Measurements from ENCODE around the gene NTSR1.
A peak's percentile ranks its signal among the peaks of the same experiment; 100 is the strongest.

NTSR1 gene

GRCh38 chr20:62780204-62780603 lies 71.6 kb downstream of the NTSR1 start:
- no peak for DNase-seq (ENCODE audit: low read depth, low spot score)
- TF ChIP-seq ZNF274 (IDR thresholded peaks at IDR 0.05; ENCODE audit: low read depth, low read length) (no peak), YY1 (IDR thresholded peaks at IDR 0.05; ENCODE audit: insufficient read depth, insufficient read length) (no peak), SUZ12 (IDR thresholded peaks at IDR 0.05; ENCODE audit: extremely low read depth, insufficient read depth, insufficient read length) (no peak)
- Histone ChIP-seq H3K4me1 (ENCODE audit: insufficient read depth, insufficient read length) (peaks cover 9% of the 10 kb centered on the region), H3K9ac (ENCODE audit: insufficient read length, low read depth) (no peak overlapping the region), H3K27me3 (ENCODE audit: insufficient read depth, insufficient read length) (no peaks in the 10 kb centered on the region), H3K4me3 (ENCODE audit: insufficient read length, low read depth) (no peak overlapping the region), H3K36me3 (ENCODE audit: insufficient read depth, insufficient read length, low read length) (no peaks in the 10 kb centered on the region), H3K9me3 (ENCODE audit: insufficient read depth, low read length) (no peaks in the 10 kb centered on the region)

GRCh38 chr20:62780696-62781095 lies 72.1 kb downstream of the NTSR1 start:
- TF ChIP-seq SUZ12 (IDR thresholded peaks at IDR 0.05; ENCODE audit: extremely low read depth, insufficient read depth, insufficient read length) (no peak), ZNF274 (IDR thresholded peaks at IDR 0.05; ENCODE audit: low read depth, low read length) (no peak), YY1 (IDR thresholded peaks at IDR 0.05; ENCODE audit: insufficient read depth, insufficient read length) (no peak)
- H3K9ac ChIP-seq (ENCODE audit: insufficient read length, low read depth): peak overlapping the region; percentile 26
- H3K9me3 ChIP-seq (ENCODE audit: insufficient read depth, low read length): no peaks in the 10 kb centered on the region
- H3K27me3 ChIP-seq (ENCODE audit: insufficient read depth, insufficient read length): no peaks in the 10 kb centered on the region
- no peak for DNase-seq (ENCODE audit: low read depth, low spot score)
- no peaks in the 10 kb centered on the region for H3K36me3 ChIP-seq (ENCODE audit: insufficient read depth, insufficient read length, low read length)
- H3K4me1 ChIP-seq (ENCODE audit: insufficient read depth, insufficient read length): peaks cover 9% of the 10 kb centered on the region
- H3K4me3 ChIP-seq (ENCODE audit: insufficient read length, low read depth): no peak overlapping the region

GRCh38 chr20:62782149-62782892 lies 73.7 kb downstream of the NTSR1 start:
- Histone ChIP-seq H3K36me3 (ENCODE audit: insufficient read depth, insufficient read length, low read length) (no peaks in the 10 kb centered on the region), H3K9ac (ENCODE audit: insufficient read length, low read depth) (no peak overlapping the region), H3K4me1 (ENCODE audit: insufficient read depth, insufficient read length) (peaks cover 14% of the 10 kb centered on the region), H3K4me3 (ENCODE audit: insufficient read length, low read depth) (no peak overlapping the region), H3K27me3 (ENCODE audit: insufficient read depth, insufficient read length) (no peaks in the 10 kb centered on the region), H3K9me3 (ENCODE audit: insufficient read depth, low read length) (no peaks in the 10 kb centered on the region)
- no peak for DNase-seq (ENCODE audit: low read depth, low spot score)
- TF ChIP-seq SUZ12 (IDR thresholded peaks at IDR 0.05; ENCODE audit: extremely low read depth, insufficient read depth, insufficient read length) (no peak), ZNF274 (IDR thresholded peaks at IDR 0.05; ENCODE audit: low read depth, low read length) (no peak), YY1 (IDR thresholded peaks at IDR 0.05; ENCODE audit: insufficient read depth, insufficient read length) (no peak)

- Histone ChIP-seq H3K27me3 (ENCODE audit: insufficient read depth, insufficient read length) (peaks cover 5% of the 10 kb centered on the region), H3K4me3 (ENCODE audit: insufficient read length, low read depth) (no peak overlapping the region), H3K9me3 (ENCODE audit: insufficient read depth, low read length) (no peaks in the 10 kb centered on the region), H3K4me1 (ENCODE audit: insufficient read depth, insufficient read length) (peaks cover 14% of the 10 kb centered on the region), H3K9ac (ENCODE audit: insufficient read length, low read depth) (no peak overlapping the region), H3K36me3 (ENCODE audit: insufficient read depth, insufficient read length, low read length) (no peaks in the 10 kb centered on the region)
- DNase-seq (ENCODE audit: low read depth, low spot score): no peak
- TF ChIP-seq SUZ12 (IDR thresholded peaks at IDR 0.05; ENCODE audit: extremely low read depth, insufficient read depth, insufficient read length): no peak
- no peak for TF ChIP-seq ZNF274 (IDR thresholded peaks at IDR 0.05; ENCODE audit: low read depth, low read length)
These were observed 74.2 kb downstream of the NTSR1 start for GRCh38 chr20:62782893-62783278.

GRCh38 chr20:62784497-62784896 lies 75.9 kb downstream of the NTSR1 start:
- Histone ChIP-seq H3K4me1 (ENCODE audit: insufficient read depth, insufficient read length) (peaks cover 14% of the 10 kb centered on the region), H3K9me3 (ENCODE audit: insufficient read depth, low read length) (no peaks in the 10 kb centered on the region), H3K4me3 (ENCODE audit: insufficient read length, low read depth) (no peak overlapping the region), H3K9ac (ENCODE audit: insufficient read length, low read depth) (no peak overlapping the region), H3K27me3 (ENCODE audit: insufficient read depth, insufficient read length) (peaks cover 11% of the 10 kb centered on the region), H3K36me3 (ENCODE audit: insufficient read depth, insufficient read length, low read length) (no peaks in the 10 kb centered on the region)
- TF ChIP-seq YY1 (IDR thresholded peaks at IDR 0.05; ENCODE audit: insufficient read depth, insufficient read length) (no peak), SUZ12 (IDR thresholded peaks at IDR 0.05; ENCODE audit: extremely low read depth, insufficient read depth, insufficient read length) (no peak), ZNF274 (IDR thresholded peaks at IDR 0.05; ENCODE audit: low read depth, low read length) (no peak)
- DNase-seq (ENCODE audit: low read depth, low spot score): no peak

- H3K27me3 ChIP-seq (ENCODE audit: insufficient read depth, insufficient read length): peaks cover 11% of the 10 kb centered on the region
- DNase-seq (ENCODE audit: low read depth, low spot score): no peak
These were observed 76.8 kb downstream of the NTSR1 start for GRCh38 chr20:62785393-62785792.

GRCh38 chr20:62786157-62786556 lies 77.5 kb downstream of the NTSR1 start:
- peaks cover 18% of the 10 kb centered on the region for H3K4me1 ChIP-seq (ENCODE audit: insufficient read depth, insufficient read length)
- no peak for DNase-seq (ENCODE audit: low read depth, low spot score)
- H3K36me3 ChIP-seq (ENCODE audit: insufficient read depth, insufficient read length, low read length): no peaks in the 10 kb centered on the region
- no peak overlapping the region for H3K4me3 ChIP-seq (ENCODE audit: insufficient read length, low read depth)
- peak overlapping the region; percentile 26 for H3K9ac ChIP-seq (ENCODE audit: insufficient read length, low read depth)
- H3K9me3 ChIP-seq (ENCODE audit: insufficient read depth, low read length): no peaks in the 10 kb centered on the region
- no peak for TF ChIP-seq YY1 (IDR thresholded peaks at IDR 0.05; ENCODE audit: insufficient read depth, insufficient read length)
- TF ChIP-seq SUZ12 (IDR thresholded peaks at IDR 0.05; ENCODE audit: extremely low read depth, insufficient read depth, insufficient read length): no peak
- no peak for TF ChIP-seq ZNF274 (IDR thresholded peaks at IDR 0.05; ENCODE audit: low read depth, low read length)
- peaks cover 11% of the 10 kb centered on the region for H3K27me3 ChIP-seq (ENCODE audit: insufficient read depth, insufficient read length)

More at GRCh38 chr20:62785393-62785792, 76.8 kb downstream of the NTSR1 start:
- Histone ChIP-seq H3K4me1 (ENCODE audit: insufficient read depth, insufficient read length) (peaks cover 18% of the 10 kb centered on the region), H3K9me3 (ENCODE audit: insufficient read depth, low read length) (no peaks in the 10 kb centered on the region), H3K36me3 (ENCODE audit: insufficient read depth, insufficient read length, low read length) (no peaks in the 10 kb centered on the region), H3K4me3 (ENCODE audit: insufficient read length, low read depth) (no peak overlapping the region), H3K9ac (ENCODE audit: insufficient read length, low read depth) (no peak overlapping the region)
- no peak for TF ChIP-seq YY1 (IDR thresholded peaks at IDR 0.05; ENCODE audit: insufficient read depth, insufficient read length)
- no peak for TF ChIP-seq SUZ12 (IDR thresholded peaks at IDR 0.05; ENCODE audit: extremely low read depth, insufficient read depth, insufficient read length)
- TF ChIP-seq ZNF274 (IDR thresholded peaks at IDR 0.05; ENCODE audit: low read depth, low read length): no peak

Measured in NT2/D1 (cell line).